DMS153 treated with DMSO at 0.1 percent for 48 hours (cell line): Measurements from ENCODE around the gene MEP1A.
"Not testable (repeated sequence)": the region's sequence is repeated elsewhere in the genome, so short reads cannot be mapped to it uniquely, and the experiment has no call there.

Experiments used
- DNase-seq: peaks from one replicate; lab custom pipeline; 2025; ENCODE audit not compliant: unreplicated experiment; lab: John Stamatoyannopoulos, UW

MEP1A gene, protein sequence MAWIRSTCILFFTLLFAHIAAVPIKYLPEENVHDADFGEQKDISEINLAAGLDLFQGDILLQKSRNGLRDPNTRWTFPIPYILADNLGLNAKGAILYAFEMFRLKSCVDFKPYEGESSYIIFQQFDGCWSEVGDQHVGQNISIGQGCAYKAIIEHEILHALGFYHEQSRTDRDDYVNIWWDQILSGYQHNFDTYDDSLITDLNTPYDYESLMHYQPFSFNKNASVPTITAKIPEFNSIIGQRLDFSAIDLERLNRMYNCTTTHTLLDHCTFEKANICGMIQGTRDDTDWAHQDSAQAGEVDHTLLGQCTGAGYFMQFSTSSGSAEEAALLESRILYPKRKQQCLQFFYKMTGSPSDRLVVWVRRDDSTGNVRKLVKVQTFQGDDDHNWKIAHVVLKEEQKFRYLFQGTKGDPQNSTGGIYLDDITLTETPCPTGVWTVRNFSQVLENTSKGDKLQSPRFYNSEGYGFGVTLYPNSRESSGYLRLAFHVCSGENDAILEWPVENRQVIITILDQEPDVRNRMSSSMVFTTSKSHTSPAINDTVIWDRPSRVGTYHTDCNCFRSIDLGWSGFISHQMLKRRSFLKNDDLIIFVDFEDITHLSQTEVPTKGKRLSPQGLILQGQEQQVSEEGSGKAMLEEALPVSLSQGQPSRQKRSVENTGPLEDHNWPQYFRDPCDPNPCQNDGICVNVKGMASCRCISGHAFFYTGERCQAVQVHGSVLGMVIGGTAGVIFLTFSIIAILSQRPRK

DNA sequence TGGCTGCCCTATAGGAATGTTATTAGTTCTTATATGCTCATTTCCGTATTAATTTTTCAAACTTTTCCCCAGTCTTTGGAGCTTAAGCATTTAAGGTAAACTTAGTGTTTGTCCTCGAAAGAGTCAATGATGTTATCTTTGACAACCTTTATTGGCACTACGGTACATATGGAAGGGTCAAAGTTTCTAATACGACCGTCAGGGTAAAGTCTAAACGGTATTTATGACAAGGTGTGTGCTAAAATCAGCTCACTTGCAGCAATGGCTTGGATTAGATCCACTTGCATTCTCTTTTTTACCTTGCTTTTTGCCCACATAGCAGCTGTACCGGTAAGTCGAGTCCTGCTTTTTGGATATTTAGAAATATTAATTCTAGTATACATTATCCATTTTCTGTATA is at the start of gene MEP1A:
TSS of gene MEP1A (plus strand) at position 252 of the 400 bp plus-strand sequence. CDS start at position 262, 10 bp downstream.
- no peak for DNase-seq

DNA sequence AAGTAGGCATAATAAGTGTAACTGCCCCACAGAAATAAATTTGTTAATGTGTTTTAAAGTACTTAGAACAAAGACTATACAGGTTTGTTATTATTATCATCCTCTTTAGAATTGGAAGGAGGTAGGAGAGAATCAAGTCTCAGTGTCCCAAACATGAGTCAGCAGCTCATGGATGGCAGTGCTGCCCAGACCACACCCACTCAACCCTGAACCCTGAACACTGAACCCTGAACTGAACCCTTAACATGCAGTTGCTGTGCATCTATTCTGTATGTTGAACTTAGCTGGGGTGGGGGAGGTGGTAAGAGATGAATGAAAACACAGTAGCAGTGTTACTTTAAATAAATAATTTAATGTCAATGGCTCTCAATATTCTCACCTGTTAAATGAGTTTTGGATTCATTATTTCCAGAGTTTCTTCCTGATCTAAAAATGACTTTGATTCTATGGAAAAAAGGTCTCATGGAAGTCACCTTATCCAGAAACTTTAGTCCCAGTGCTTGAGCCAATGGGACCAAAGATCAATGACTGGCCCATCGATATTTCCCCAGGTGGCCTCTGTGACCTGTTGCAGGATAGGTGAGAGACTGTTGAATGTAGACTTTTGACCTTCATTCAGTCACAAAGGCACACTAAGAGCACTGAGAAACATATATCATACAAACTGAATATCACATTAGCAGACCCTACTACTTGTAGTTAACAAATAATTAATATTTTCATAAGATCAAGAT is 49.6 kb upstream of the MEP1A start:
- DNase-seq, result no peak

DNA sequence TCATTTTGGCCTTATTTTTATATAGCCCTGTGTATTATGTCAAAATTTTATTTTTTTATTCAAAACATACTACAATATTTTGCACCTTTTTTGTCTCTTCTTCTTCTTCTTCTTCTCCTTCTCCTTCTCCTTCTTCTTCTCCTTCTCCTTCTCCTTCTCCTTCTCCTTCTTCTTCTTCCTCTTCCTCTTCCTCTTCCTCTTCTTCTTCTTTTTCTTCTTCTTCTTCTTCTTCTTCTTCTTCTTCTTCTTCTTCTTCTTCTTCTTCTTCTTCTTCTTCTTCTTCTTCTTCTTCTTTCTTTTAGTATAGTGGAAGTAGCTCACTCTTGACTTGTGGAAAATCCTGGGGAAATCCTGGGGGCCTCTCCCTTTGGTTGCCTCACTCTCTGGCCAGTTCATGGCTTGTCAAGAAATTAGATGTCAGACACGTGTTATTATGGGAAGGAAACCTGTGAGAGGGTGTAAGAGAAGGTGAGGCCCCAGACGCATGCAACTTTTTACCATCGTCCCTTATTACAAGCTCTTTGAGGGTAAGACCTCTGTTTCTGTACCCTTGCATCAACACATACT is 48.9 kb upstream of the MEP1A start:
- DNase-seq, result not testable (repeated sequence)

DNA sequence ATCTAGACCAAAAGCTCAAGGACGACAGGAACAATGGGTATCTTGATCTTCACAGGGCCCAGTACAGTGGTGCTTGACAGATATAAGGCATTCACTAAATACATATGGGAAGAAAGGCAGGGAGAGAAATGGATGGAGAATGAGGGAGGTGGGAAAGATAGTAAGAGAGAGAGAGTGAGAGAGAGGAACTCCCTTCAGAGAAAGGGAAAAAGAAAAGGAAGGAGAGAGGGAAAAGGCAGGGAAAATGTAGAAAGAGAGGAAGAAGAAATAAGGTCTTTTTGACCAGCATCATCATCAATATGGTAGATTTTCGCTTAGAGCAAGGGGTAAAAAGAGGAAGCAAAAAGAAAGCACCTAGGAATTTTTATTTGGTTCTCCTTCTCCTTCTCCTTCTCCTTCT is 47.2 kb upstream of the MEP1A start:
- DNase-seq, result no peak

DNA sequence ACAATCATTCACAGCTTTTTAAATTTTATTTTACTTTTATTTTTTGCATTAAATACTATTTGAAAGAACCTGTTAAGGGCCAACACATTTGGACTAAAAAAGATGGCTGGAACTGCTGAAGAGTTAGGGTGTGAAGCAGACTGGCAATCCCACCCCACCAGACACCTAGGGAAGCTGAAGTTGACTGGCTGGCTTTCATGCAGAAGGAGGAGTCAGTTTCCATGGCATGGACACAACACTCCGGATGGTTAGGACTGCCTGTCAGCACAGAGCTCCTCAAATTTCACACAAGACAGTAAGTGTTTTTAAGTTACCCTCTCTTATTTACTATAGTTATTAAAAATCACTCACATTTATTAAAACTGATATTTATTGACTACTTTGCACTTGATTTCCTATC is 46.5 kb upstream of the MEP1A start, which contains the start of gene ANKRD66:
TSS of gene ANKRD66 (plus strand) at position 238 of the 400 bp plus-strand sequence. CDS start 5,016 bp downstream, outside the sequence.
- no peak for DNase-seq

DNA sequence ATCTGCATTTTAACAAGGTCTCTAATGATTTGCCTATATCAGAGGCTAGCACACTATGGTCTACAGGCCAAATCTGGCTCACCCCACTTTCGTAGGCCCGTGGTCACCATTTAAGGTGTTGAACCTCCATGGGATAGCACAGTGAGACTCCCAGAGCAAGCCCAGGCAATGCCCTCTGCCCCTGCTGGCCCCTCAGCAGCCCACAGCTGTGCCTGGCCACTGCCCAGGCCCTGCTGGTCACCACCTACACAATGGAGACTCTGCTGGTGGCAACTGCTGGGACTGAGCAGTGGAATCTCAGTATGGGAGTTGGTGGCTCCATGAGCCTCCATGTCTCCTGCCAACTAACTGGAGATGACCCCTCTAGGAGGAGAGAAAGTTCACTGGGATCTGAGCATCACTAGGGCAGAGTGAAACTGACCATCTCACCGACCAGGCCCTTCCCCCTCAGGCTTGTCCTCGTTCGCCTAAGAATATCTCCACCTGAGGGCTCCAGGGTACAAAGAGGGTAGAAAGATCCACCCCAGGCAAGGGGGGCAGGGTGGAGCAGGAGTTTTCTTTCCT is 44.2 kb upstream of the MEP1A start:
- DNase-seq, result no peak

DNA sequence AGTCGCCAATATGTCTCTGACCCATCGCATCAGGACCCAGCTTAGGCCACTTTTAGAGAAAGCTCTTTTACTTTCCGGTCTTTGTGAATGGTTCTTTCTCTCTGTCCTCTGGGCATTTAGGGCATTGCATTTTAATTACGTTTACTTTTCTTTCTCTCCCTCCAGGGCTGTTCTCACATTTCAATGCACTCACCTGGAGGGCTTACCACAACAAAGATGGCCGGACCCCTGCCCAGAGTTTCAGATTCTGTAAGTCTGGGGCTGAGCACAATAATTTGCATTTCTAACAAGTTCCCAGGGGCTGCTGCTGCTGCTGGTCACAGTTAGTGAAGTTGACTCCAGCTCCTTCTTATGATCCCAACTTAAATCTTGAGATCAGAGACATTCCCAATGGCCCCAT is 43.5 kb upstream of the MEP1A start:
- DNase-seq, result no peak

DNA sequence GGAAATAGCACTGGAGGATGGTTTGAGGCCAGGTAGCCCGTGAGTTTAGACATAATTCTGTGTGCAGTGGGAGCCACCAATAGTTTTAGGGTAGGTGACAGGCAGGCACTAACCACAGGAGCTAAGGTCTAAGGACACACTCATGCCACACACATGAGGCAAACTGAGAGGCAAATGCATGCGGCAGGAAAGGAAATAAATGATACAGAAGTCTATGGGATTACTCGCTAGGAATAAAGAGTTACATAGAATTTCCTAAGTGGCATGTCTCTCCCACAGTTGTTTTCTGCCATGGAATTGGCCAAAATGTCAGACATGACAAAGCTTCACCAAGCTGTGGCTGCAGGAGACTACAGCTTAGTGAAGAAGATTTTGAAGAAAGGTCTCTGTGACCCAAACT is 41.5 kb upstream of the MEP1A start:
- DNase-seq, result no peak

DNA sequence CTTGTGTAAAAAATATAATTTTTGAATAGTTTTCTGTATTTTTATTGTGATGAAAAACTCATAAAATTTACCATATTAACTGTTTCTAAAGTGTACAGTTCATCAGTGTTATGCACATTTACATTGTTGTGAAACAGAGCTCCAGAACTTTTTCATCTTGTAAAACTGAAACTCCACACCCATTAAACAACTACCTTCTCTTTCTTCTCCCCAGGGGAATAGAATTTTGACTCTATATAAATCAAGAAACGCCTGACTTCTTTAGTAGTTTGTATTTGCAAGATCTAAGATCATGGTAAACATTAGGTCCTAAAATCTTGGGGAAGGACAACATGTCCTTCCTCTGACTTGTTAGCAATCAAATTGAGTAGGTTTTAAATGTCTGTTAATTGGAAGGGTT is 37.3 kb upstream of the MEP1A start:
- DNase-seq, result no peak

DNA sequence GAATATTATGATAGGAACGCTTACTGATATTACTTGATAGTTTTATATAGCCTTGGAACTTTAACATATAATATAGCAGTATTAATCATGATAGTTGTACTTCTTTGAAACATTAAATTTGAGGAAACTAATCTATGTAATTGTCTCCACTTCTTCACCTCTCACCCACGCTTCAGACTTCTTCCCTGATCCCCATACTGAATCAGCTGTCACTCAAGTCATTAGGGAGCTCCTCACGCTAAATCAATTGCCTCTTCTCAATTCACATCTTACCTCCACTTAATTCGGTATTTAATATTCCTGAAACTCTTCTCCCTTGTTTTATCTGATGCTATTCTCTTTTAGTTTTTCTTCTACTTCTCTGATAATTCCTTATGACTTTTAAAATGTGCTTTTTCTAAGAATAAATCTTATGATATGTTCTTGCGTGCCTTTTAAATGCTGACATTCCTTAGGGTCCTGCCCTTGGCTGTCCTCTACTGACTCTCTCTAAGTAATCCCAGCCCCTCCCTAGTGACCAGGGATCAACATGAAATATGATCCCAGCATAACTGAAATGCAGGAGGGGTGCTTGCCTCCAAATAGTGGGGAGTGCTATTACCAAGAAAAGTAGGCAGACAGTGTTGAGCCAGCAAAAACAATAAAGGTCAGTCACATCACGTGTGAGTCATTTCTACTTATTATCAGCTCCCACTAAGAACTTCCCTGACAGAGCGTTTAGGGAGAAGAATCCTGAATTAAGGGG is 36.5 kb upstream of the MEP1A start:
- DNase-seq, result no peak

DNA sequence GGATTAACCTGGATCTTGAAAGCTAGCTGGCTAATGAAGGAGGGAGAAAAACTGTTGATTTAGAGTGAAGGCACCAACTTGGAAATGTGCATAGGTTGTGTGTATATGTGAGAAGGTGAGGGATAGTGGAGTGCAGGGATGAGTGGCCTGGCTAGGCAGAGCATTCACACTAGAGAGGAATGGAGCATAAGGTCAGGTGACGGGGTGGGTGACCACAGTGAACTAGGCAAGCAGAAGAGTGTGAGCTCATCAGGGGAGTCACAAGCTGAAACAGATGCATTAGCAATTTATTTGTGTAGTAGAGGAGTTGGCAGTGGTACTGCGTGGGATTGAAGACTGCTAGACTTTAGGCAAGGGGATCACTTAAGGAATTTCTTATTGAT is 36.0 kb upstream of the MEP1A start:
- DNase-seq, result no peak

DNA sequence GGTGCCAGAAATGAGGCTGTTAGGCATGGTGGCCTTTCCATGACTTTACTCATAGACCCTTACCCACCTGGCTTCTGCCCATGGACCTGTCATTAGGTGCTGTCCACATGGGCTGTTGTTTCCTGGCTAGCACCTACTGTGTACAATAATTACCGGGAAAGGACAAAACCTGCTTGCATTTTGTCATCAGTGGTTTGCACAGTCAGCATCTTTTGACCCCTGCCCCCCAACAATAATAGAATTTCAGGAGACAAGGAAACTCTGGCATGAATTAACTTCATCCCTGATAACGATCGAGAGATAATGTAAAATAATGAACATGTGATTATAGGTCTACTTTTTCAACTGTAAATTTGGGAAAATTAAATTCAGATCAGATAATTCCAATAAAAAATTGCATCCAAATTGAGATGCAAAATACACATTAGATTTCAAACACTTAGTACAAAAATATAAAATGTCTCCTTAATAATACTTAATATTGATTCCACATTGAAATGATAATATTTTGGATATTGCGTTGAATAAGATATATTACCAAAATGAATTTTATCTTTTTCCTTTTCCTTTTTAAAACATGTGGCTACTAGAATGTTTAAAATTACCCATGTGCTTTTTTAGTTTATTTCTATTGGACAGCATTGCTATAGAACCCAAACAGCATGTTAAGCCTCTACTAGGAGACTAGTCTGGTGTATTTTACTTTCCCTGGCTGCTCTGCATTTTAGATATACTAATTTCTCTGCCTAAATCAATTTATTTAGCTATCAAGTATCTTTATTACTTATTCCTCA is 34.0 kb upstream of the MEP1A start:
- DNase-seq, result no peak

DNA sequence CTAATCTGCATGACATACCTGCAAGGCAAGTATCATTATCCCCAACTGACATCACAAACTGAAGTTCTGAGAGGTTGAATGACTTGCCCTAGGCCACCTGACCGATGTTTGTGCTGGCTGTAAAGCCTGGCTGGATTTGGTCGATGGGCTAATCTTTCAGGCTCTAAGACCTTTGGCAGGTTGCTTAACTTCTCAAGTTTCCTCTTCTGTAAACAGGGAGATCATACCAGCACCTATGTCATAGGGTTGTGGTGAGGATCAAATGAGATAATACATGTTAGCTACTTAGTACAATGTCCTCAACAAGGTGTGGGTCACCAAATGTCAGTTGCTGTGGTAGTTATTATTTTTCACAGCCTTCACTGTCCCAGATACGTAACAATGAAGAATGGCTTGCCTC is 32.3 kb upstream of the MEP1A start:
- no peak for DNase-seq

DNA sequence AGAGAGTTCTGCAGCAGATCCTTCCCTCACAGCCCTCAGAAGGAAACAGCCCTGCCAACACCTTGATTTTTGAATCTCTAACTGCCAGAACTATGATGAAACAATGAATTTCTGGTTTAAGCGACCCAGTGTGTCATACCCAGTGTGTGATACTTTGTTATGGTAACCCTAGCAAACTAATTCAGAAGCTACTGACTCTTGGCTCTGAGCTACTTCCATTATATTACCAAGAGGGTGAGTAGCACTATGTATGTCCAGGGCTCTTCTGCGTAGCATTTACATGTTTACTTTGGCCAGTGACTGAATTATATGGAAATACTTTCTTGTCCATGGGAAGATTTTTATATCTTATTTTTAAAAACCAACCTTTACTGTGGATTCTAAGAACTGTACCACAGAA is 29.7 kb upstream of the MEP1A start:
- DNase-seq, result no peak

DNA sequence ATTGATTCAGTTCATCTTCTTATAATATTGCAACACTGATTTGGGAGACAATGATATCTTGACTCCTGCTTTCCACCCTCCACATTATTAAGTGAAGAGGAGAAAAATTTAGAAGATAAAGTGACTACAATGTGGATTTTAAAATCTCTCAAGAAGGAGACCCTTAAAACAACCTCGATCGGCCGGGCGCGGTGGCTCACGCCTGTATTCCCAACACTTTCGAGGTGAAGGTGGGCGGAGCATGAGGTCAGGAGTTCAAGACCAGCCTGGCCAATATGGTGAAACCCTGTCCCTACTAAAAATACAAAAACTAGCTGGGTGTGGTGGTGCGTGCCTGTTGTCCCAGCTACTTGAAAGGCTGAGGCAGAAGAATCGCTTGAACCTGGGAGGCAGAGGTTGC is 28.9 kb upstream of the MEP1A start:
- DNase-seq, result not testable (repeated sequence)

DNA sequence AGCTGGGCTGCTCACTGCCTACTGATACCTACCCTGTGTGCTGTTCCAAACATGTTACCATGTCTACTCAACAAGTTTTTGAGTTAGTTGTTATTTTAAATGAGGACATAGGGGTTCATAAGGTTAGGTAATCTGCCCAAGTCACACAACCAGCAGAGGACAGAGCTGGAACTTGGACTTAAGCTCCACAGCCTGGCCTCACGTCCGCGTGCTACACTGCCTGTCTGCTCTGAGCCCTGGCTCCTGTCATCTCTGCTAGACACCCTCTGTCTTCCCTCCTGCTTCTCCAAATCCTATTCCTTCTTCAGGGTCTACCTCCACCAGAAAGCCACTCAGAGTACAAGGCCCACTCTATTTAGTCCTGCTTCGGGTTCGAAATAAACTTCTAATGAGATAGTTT is 28.2 kb upstream of the MEP1A start:
- no peak for DNase-seq

DNA sequence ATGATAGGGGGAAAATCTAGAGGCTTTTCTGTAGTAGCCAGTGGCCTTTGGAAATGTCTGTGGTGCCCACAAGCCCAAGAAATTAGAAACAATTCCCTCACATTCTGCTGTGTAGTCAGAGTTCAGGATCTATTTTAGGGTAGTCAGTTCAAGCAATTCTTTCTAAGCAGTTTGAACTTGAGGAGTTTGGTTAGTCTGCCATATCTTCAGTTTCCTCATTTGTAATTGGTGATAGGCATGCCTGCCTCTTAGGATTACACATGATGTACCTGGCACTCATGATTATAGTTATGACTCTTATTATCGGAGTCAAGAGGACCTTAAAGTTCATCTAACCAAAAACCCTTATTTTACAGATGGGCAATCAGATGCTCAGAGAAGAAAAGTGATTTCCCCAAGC is 21.2 kb upstream of the MEP1A start:
- DNase-seq, result no peak

DNA sequence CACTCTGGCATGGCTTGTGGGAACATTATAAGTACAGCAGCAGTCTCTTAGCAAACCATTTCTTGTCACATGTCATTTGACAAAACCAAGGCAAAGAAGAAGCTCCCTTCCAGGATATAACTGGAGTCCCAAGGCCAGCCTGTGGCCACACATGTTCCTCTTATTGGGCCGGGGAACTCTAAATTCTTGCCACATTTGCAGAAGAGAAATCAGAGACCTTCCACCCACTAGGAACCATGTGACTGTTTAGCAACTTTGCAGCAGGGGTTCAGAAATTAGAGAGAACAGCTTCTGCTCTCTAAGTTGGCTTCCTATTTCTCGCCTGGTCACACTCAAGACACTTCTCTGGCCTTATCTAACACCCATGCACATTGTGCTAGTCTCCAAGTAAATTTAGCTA is 20.4 kb upstream of the MEP1A start:
- DNase-seq, result no peak

DNA sequence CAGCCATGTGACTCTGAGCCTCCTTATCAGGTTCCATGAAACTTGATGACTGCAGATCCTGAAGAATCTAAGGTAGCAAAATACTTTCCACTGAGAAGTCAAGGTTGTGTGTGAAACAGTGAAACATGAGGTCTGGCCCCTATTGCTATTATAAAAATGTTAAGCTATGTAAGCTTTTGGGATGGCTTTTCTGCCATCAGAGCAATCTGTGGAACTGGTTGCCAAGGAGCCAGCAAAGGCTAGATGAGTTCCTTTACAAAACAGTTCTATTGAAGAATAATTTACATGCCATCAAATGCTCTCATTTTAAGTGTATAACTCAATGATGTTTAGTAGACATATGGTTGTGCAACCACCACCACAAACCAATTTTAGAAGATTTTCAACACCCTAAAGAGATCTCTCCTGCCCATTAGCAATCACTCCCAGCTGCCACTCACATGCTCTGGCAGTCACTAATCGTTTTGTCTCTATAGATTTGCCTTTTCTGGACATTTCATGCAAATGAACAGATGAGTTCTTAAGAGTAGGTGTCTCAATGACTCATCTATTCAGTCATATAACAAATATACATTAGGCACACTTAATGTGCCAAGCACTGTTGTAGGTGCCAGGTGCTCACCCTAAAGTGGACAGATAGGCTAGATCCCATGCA is 19.9 kb upstream of the MEP1A start:
- DNase-seq, result no peak
